ENCODE measurements around the gene ATXN2.

DNA sequence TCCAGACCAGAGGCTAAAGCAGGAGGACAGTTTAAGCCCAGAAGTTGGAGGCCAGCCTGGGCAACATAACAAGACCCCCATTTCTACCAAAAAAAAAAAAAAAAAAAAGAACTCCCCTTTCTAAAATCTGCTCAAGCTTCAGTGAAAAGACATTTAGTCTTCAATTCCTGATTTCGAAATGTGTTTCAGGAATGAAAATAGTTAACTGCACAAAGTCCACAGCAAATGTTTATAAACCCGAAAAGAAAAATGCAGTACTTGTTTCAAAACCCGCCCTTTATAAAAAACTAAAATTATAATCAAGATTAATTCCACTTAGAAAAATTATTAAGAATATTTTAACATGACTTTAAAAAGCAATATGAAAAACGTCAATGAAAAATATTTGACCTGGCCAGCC, 12.1 kb downstream of the ATXN2 start:
- no peak for TF ChIP-seq SPI1 (IDR thresholded peaks at IDR 0.05; ENCODE audit: low read depth, low read length)
- TF ChIP-seq POLR2AphosphoS5 (IDR thresholded peaks at IDR 0.05; ENCODE audit: low read depth, low read length), result no peak
- TF ChIP-seq POLR2A (IDR thresholded peaks at IDR 0.05; ENCODE audit: low read depth, low read length), result no peak
- TF ChIP-seq PAX5 (IDR thresholded peaks at IDR 0.05; ENCODE audit: insufficient read depth, low read length, severe bottlenecking), result no peak
- TF ChIP-seq TAF1 (IDR thresholded peaks at IDR 0.05; ENCODE audit: low read depth, low read length), result no peak
- TF ChIP-seq POU2F2 (IDR thresholded peaks at IDR 0.05; ENCODE audit: low read depth, low read length), result no peak
